Liver (tissue), 9 donors: ENCODE data around the gene IL17RE. TPM values are rescaled to one million over a fixed set of nuclear protein-coding genes. Genes with fewer than 3 reads are reported as not detected.

ENCODE experiments used
- DNase-seq: peaks from one replicate; pipeline ENCODE4 v3.0.0-alpha.2; 2017; ENCODE audit warnings: low spot score
- H3K27ac ChIP-seq, 2 donors: one replicate each; pipeline ENCODE4 v1.7.0; 2013; ENCODE audit warnings: inconsistent platforms in 2 of 2, low read length in 2 of 2, control low read depth in 1 of 2, low read depth in 1 of 2, mild to moderate bottlenecking in 1 of 2
- H3K27me3 ChIP-seq, 4 donors: one replicate each; pipeline versions ENCODE4 v1.6.1 to v1.7.0; 2013; ENCODE audit warnings: low read length in 3 of 4, inconsistent platforms in 1 of 4, mild to moderate bottlenecking in 1 of 4, moderate library complexity in 1 of 4; ENCODE audit not compliant: control insufficient read depth in 4 of 4, insufficient read depth in 4 of 4
- H3K36me3 ChIP-seq, 4 donors: one replicate each; pipeline versions ENCODE4 v1.6.1 to v1.7.0; 2013; ENCODE audit warnings: low read length in 3 of 4, mild to moderate bottlenecking in 3 of 4, low read depth in 1 of 4, moderate library complexity in 1 of 4; ENCODE audit not compliant: control insufficient read depth in 4 of 4, insufficient read depth in 3 of 4
- H3K4me1 ChIP-seq, 4 donors: one replicate each; pipeline versions ENCODE4 v1.6.1 to v1.7.0; 2013; ENCODE audit warnings: low read length in 3 of 4, mild to moderate bottlenecking in 3 of 4, moderate library complexity in 1 of 4; ENCODE audit not compliant: control insufficient read depth in 4 of 4, insufficient read depth in 4 of 4
- H3K4me3 ChIP-seq, 3 donors: one replicate each; pipeline versions ENCODE4 v1.6.1 to v1.7.0; 2013; ENCODE audit warnings: low read length in 3 of 3, control low read depth in 1 of 3, low read depth in 1 of 3, mild to moderate bottlenecking in 1 of 3
- H3K9ac ChIP-seq, 2 donors: one replicate each; pipeline ENCODE4 v1.7.0; 2013; ENCODE audit warnings: low read length in 2 of 2, mild to moderate bottlenecking in 2 of 2, moderate library complexity in 2 of 2, control low read depth in 1 of 2, low read depth in 1 of 2
- H3K9me3 ChIP-seq, 4 donors: one replicate each; pipeline versions ENCODE4 v1.6.1 to v1.7.0; 2013; ENCODE audit warnings: low read length in 3 of 4; ENCODE audit not compliant: control insufficient read depth in 4 of 4
- ATF3 ChIP-seq: IDR thresholded peaks from 2 replicates; pipeline ENCODE4 v1.6.1; 2016; ENCODE audit warnings: antibody characterized with exemption
- CTCF ChIP-seq: fragments of 150-350 bp; IDR thresholded peaks from 2 replicates; pipeline ENCODE4 v1.5.1; 2017; ENCODE audit warnings: improper control_type of control experiment, low read depth, low read length; ENCODE audit not compliant: missing input control
- EGR1 ChIP-seq, 2 donors: IDR thresholded peaks; 2 replicates each; pipeline ENCODE4 v1.6.1; 2016 to 2018; ENCODE audit warnings: antibody characterized with exemption in 2 of 2, low read depth in 2 of 2
- FOXA1 ChIP-seq: IDR thresholded peaks from 2 replicates; pipeline ENCODE4 v1.6.1; 2016; ENCODE audit warnings: antibody characterized with exemption
- FOXA2 ChIP-seq: IDR thresholded peaks from 2 replicates; pipeline ENCODE4 v1.6.1; 2016; ENCODE audit warnings: antibody characterized with exemption
- GABPA ChIP-seq, 2 donors: IDR thresholded peaks in 1 of 2; conservative IDR thresholded peaks in 1 of 2; 2 replicates each; pipeline ENCODE4 v1.6.1; 2016; ENCODE audit warnings: antibody characterized with exemption in 2 of 2, mild to moderate bottlenecking in 1 of 2, moderate library complexity in 1 of 2
- HNF4A ChIP-seq, 2 donors: conservative IDR thresholded peaks; 2 replicates each; pipeline ENCODE4 v1.6.1; 2016; ENCODE audit warnings: antibody characterized with exemption in 2 of 2, mild to moderate bottlenecking in 2 of 2
- HNF4G ChIP-seq: IDR thresholded peaks from 2 replicates; pipeline ENCODE4 v1.6.1; 2016; ENCODE audit warnings: antibody characterized with exemption
- JUND ChIP-seq, 2 donors: IDR thresholded peaks; 2 replicates each; pipeline ENCODE4 v1.6.1; 2016; ENCODE audit warnings: antibody characterized with exemption in 2 of 2
- MAX ChIP-seq: IDR thresholded peaks from 2 replicates; pipeline ENCODE4 v1.6.1; 2016; ENCODE audit warnings: antibody characterized with exemption
- NR2F2 ChIP-seq: IDR thresholded peaks from 2 replicates; pipeline ENCODE4 v1.6.1; 2016; ENCODE audit warnings: antibody characterized with exemption
- RAD21 ChIP-seq, 2 donors: IDR thresholded peaks; 2 replicates each; pipeline ENCODE4 v1.6.1; 2016; ENCODE audit warnings: antibody characterized with exemption in 2 of 2, mild to moderate bottlenecking in 2 of 2
- RXRA ChIP-seq, 2 donors: IDR thresholded peaks; 2 replicates each; pipeline ENCODE4 v1.6.1; 2017 to 2018; ENCODE audit warnings: antibody characterized with exemption in 2 of 2, mild to moderate bottlenecking in 1 of 2
- SP1 ChIP-seq: IDR thresholded peaks from 2 replicates; pipeline ENCODE4 v1.6.1; 2018; ENCODE audit warnings: antibody characterized with exemption, mild to moderate bottlenecking
- TAF1 ChIP-seq: conservative IDR thresholded peaks from 2 replicates; pipeline ENCODE4 v1.6.1; 2016; ENCODE audit warnings: antibody characterized with exemption, mild to moderate bottlenecking
- YY1 ChIP-seq: IDR thresholded peaks from 2 replicates; pipeline ENCODE4 v1.6.1; 2016; ENCODE audit warnings: antibody characterized with exemption, mild to moderate bottlenecking
- ZBTB33 ChIP-seq: IDR thresholded peaks from 2 replicates; pipeline ENCODE4 v1.6.1; 2016; ENCODE audit warnings: antibody characterized with exemption
- WGBS: extraction: QIAGEN DNeasy Blood & Tissue Kit; methylation state at CpG from one replicate; pipeline ENCODE4 v1.1.7; 2013; 5-methylcytosine and 5-hydroxymethylcytosine counted together
- polyA plus RNA-seq, 2 donors: library from polyadenylated mRNA; stranded (reverse) in 1 of 2; unstranded in 1 of 2; fragments of 200-250 nt in 1 of 2; fragments of >200 nt in 1 of 2; fragmentation: Nextera tagmentation in 1 of 2; extraction: Ambion mirVana in 1 of 2; gene quantifications; one replicate each; pipeline versions ENCODE4 v1.2.1 to v1.2.3, GENCODE V29; 2013 to 2015
- total RNA-seq, 2 donors: library from RNA; depleted of rRNA; stranded (reverse); fragments of >200 nt; gene quantifications; one replicate each; pipeline ENCODE4 v1.2.3, GENCODE V29; 2014
- TF ChIP-seq, protein P1 (sequence below): IDR thresholded peaks from 2 replicates; pipeline ENCODE4 v1.6.1; 2016; ENCODE audit warnings: antibody characterized with exemption, mild to moderate bottlenecking
- donor health status: healthy.
- donor health status: healthy.
- donor health status: healthy.
- donor health status: healthy.
- donor health status: healthy.

The IL17RE gene
- total and polyA plus RNA-seq, 4 donors, result 0.42 to 2.1 (median 0.90) TPM

GRCh38 chr3:9949626-9950025 lies 47.0 kb downstream of the IL17RE start:
- Histone ChIP-seq H3K4me1 (peaks cover 6 to 25% (median 18%) of the 10 kb centered on the region in 4 donors), H3K9ac (no peak overlapping the region), H3K4me3 (no peak overlapping the region), H3K9me3 (no peaks in the 10 kb centered on the region), H3K27me3 (peaks cover 0 to 3% (median 0%) of the 10 kb centered on the region in 4 donors), H3K27ac (no peak overlapping the region), H3K36me3 (no peaks in the 10 kb centered on the region)
- TF ChIP-seq YY1 (no peak), EGR1 (IDR thresholded peaks at IDR 0.05; ENCODE audit: low read depth in 2 of 2) (no peak), RAD21 (IDR thresholded peaks at IDR 0.05) (no peak), FOXA2 (no peak), ATF3 (no peak), TAF1 (no peak), MAX (no peak), GABPA (IDR thresholded peaks at IDR 0.05 in 1 of 2, conservative IDR thresholded peaks at IDR 0.05 in 1 of 2) (no peak), NR2F2 (no peak), HNF4A (conservative IDR thresholded peaks at IDR 0.05) (no peak), ZBTB33 (no peak), CTCF (no peak), SP1 (no peak), HNF4G (no peak), RXRA (IDR thresholded peaks at IDR 0.05) (no peak), FOXA1 (no peak), JUND (IDR thresholded peaks at IDR 0.05) (no peak)
- TF ChIP-seq, protein P1, sequence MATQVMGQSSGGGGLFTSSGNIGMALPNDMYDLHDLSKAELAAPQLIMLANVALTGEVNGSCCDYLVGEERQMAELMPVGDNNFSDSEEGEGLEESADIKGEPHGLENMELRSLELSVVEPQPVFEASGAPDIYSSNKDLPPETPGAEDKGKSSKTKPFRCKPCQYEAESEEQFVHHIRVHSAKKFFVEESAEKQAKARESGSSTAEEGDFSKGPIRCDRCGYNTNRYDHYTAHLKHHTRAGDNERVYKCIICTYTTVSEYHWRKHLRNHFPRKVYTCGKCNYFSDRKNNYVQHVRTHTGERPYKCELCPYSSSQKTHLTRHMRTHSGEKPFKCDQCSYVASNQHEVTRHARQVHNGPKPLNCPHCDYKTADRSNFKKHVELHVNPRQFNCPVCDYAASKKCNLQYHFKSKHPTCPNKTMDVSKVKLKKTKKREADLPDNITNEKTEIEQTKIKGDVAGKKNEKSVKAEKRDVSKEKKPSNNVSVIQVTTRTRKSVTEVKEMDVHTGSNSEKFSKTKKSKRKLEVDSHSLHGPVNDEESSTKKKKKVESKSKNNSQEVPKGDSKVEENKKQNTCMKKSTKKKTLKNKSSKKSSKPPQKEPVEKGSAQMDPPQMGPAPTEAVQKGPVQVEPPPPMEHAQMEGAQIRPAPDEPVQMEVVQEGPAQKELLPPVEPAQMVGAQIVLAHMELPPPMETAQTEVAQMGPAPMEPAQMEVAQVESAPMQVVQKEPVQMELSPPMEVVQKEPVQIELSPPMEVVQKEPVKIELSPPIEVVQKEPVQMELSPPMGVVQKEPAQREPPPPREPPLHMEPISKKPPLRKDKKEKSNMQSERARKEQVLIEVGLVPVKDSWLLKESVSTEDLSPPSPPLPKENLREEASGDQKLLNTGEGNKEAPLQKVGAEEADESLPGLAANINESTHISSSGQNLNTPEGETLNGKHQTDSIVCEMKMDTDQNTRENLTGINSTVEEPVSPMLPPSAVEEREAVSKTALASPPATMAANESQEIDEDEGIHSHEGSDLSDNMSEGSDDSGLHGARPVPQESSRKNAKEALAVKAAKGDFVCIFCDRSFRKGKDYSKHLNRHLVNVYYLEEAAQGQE, result no peak
- no peak for DNase-seq
- WGBS, result 91% methylated on average over 9 of the region's 9 CpGs
